ENCODE data around the gene KCNN3. TPM values are rescaled to one million over a fixed set of nuclear protein-coding genes. Genes with fewer than 3 reads are reported as not detected.

Gene KCNN3
- total and polyA plus RNA-seq, 5 donors, result 1.2 to 3.8 (median 3.3) TPM

DNA sequence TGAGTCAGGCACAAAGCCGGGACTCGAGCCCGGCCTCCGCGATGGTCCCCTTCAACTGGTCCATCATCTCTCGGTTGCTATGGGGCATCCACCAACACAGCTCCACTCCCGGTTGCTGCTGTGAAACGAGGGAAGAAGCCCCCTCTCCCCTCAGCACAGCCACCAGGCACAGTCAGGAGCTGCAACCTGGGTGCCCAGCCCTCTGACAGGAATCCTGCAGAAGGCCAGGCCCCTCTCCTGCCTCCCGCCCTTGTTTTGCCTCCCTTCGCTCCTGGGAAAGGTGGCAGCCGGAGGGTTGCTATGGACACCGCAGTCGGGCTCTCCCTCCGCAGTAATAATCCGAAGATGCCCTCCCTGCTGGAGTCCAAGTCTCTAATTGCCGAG, 8.9 kb upstream of the KCNN3 start:
- DNase-seq (no peak), ATAC-seq (no peak)
- H3K4me1 ChIP-seq (ENCODE audit: control insufficient read depth, insufficient read depth, low read length), result peaks cover 3% of the 10 kb centered on the region
- no peak overlapping the region for H3K27ac ChIP-seq (ENCODE audit: low read length)
- no peaks in the 10 kb centered on the region for H3K9me3 ChIP-seq (ENCODE audit: control insufficient read depth, low read length)
- 80% methylated on average over 16 of the region's 16 CpGs for WGBS
- H3K4me3 ChIP-seq (ENCODE audit: low read length), result no peak overlapping the region
- intact Hi-C loops (cut with DNase I), result loop anchor here (5.0 to 10.0 kb wide), 7 partner anchors 114 to 394 kb away; partner anchors contain the start of genes CHRNB2 (in 2 of the 4) and UBE2Q1 (in 1 of the 4)
- no peaks in the 10 kb centered on the region for H3K27me3 ChIP-seq (ENCODE audit: control insufficient read depth, insufficient read depth)

DNA sequence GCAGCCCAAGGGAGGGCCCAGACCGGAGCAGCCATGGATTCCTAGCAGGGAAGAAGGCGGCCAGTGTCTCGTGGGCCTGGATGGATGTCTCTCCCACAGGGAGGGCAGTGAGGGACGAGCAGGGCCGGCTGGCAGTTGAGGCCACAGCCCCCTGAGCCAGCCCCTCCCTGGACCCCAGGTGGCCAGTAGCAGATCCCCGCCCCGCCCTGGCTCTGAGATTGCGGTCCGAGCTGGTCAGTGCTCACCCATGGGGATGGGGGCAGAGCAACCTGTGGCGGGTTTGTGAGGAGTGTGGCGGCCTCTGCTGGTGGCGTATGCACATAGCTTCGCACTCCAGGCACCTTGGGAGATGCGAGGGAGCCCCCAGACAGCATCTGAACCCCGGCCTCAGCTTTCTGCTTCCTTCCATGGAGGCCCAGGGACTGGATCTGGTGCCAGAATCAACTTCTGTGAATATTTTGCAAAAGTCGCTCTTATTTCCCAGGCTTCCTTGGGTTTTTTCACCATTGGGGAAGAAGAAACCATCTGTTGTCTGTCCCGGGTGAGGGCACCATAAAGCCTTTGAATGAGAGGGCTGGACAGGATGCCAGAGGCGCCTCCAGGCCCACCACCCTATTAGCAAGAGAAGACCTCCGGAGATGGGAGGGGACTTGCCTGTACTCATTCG, 8.4 kb upstream of the KCNN3 start:
- 21% methylated on average over 20 of the region's 20 CpGs for WGBS
- DNase-seq, result peak; percentile 80 to 92 (median 92)

DNA sequence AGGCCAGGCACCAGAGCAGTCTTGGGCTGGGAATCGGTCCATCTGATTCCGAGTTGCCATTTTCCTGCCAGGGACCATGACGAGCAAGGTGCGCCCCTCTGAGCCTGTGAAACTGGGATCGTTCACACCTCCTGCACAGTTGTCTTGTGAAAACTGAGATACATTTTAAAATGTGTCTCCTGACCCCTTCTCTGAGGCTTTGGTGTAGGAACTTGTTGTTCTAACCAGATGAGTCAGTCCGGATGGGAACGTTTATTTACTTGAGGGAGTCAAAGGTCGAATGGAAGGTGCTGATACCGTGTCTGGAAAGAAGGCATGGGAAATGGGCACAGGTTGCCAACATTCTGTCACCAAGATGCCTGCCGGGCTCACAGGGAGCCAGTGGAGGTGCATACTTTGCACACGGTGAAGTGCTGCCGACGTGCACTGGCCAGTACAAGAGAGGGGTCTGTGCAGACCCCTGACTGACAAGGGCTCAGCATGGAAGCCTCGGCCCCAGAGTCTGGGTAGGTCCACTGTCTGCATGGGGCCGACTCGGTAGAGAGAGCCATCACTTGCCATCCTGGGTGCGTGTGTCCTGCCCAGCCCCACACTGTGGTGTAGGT, 7.4 kb upstream of the KCNN3 start:
- DNase-seq (peak in 1 of 3 donors; percentile 25), ATAC-seq (peak; percentile 42 to 80)
- Histone ChIP-seq H3K27ac (ENCODE audit: low read length) (no peak overlapping the region), H3K4me3 (ENCODE audit: low read length) (no peak overlapping the region), H3K4me1 (ENCODE audit: control insufficient read depth, insufficient read depth, low read length) (peaks cover 3% of the 10 kb centered on the region), H3K9me3 (ENCODE audit: control insufficient read depth, low read length) (no peaks in the 10 kb centered on the region), H3K27me3 (ENCODE audit: control insufficient read depth, insufficient read depth) (no peaks in the 10 kb centered on the region)
- WGBS, result 57% methylated on average over 17 of the region's 17 CpGs
- intact Hi-C loops (cut with DNase I), result loop anchor here (2.0 to 10.0 kb wide), 8 partner anchors 113 to 393 kb away; partner anchors contain the start of genes CHRNB2 (in 2 of the 4) and UBE2Q1 (in 1 of the 4)

More for the DNA sequence above, 8.4 kb upstream of the KCNN3 start:
- no peak overlapping the region for H3K27ac ChIP-seq (ENCODE audit: low read length)
- peaks cover 3% of the 10 kb centered on the region for H3K4me1 ChIP-seq (ENCODE audit: control insufficient read depth, insufficient read depth, low read length)
- no peaks in the 10 kb centered on the region for H3K27me3 ChIP-seq (ENCODE audit: control insufficient read depth, insufficient read depth)
- intact Hi-C loops (cut with DNase I), result loop anchor here (5.0 to 10.0 kb wide), 7 partner anchors 114 to 394 kb away; partner anchors contain the start of genes CHRNB2 (in 2 of the 4) and UBE2Q1 (in 1 of the 4)
- ATAC-seq, result peak; percentile 91
- no peaks in the 10 kb centered on the region for H3K9me3 ChIP-seq (ENCODE audit: control insufficient read depth, low read length)
- H3K4me3 ChIP-seq (ENCODE audit: low read length), result no peak overlapping the region

DNA sequence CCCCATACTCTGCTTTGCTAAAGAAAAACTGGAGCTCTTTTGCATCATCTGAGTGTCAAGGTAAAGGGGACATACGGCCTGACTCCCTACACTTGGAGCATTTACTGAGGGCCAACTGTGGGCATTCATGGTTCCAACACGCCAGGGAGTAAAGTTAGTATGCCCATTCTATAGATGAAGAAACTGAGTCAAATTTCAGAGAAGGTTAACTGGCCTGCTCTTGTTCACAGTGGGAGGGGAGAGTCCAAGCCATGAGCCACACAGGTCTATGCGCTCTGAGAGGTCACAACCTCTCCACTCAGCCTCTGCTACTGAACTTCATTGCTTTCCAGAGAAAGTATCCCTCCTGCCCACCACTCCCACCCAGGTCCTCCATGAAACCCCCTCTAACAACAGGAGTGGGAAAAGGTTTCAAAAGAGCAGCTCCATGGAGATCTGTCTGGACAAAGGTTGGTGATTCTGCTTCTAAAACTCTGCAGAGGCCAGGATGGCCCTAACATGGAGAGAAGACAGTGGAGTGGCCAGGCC, 6.8 kb upstream of the KCNN3 start:
- Histone ChIP-seq H3K4me3 (ENCODE audit: low read length) (no peak overlapping the region), H3K4me1 (ENCODE audit: control insufficient read depth, insufficient read depth, low read length) (peaks cover 3% of the 10 kb centered on the region), H3K27ac (ENCODE audit: low read length) (no peak overlapping the region), H3K9me3 (ENCODE audit: control insufficient read depth, low read length) (no peaks in the 10 kb centered on the region), H3K27me3 (ENCODE audit: control insufficient read depth, insufficient read depth) (no peaks in the 10 kb centered on the region)
- ATAC-seq (no peak), DNase-seq (no peak)
- WGBS, result 67% methylated on average over 3 of the region's 3 CpGs
- intact Hi-C loops (cut with DNase I), result loop anchor here (2.0 to 10.0 kb wide), 8 partner anchors 112 to 392 kb away; partner anchors contain the start of genes CHRNB2 (in 2 of the 4) and UBE2Q1 (in 1 of the 4)

DNA sequence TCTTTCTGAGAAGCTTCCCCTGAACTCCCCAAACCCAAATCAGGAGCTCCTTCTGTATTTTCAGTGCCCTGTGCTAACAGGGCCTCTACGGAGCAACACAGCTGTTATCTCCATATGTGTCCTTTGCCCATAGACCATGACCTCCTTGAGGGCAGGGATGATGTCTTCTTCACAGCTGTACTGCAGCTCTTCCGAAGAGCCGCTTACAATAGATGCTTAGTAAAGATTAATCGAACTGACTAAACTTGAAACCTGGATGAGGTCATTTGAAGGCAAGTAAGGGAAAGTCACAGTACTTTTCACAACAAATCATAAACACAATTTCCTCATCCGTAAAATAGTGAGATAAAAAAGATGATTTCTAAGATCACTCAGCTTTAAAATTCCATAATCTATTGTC, 4.4 kb upstream of the KCNN3 start:
- WGBS, result 86% methylated on average over 5 of the region's 5 CpGs
- no peaks in the 10 kb centered on the region for H3K27me3 ChIP-seq (ENCODE audit: control insufficient read depth, insufficient read depth)
- no peak overlapping the region for H3K4me3 ChIP-seq (ENCODE audit: low read length)
- H3K27ac ChIP-seq (ENCODE audit: low read length), result no peak overlapping the region
- no peaks in the 10 kb centered on the region for H3K4me1 ChIP-seq (ENCODE audit: control insufficient read depth, insufficient read depth, low read length)
- intact Hi-C loops (cut with DNase I), result loop anchor here in 3 of 4 donors (10.0 kb wide), 4 partner anchors 110 to 390 kb away; partner anchors contain the start of gene CHRNB2 (in 2 of the 3)
- ATAC-seq (no peak), DNase-seq (no peak)
- H3K9me3 ChIP-seq (ENCODE audit: control insufficient read depth, low read length), result no peaks in the 10 kb centered on the region

GRCh38 chr1:154873321-154873950, 3.4 kb upstream of the KCNN3 start:
- H3K4me1 ChIP-seq (ENCODE audit: control insufficient read depth, insufficient read depth, low read length), result no peaks in the 10 kb centered on the region
- H3K27me3 ChIP-seq (ENCODE audit: control insufficient read depth, insufficient read depth), result no peaks in the 10 kb centered on the region
- H3K4me3 ChIP-seq (ENCODE audit: low read length), result no peak overlapping the region
- H3K27ac ChIP-seq (ENCODE audit: low read length), result no peak overlapping the region
- DNase-seq (no peak), ATAC-seq (no peak)
- H3K9me3 ChIP-seq (ENCODE audit: control insufficient read depth, low read length), result no peaks in the 10 kb centered on the region
- intact Hi-C loops (cut with DNase I), result loop anchor here in 3 of 4 donors (10.0 kb wide), 4 partner anchors 109 to 389 kb away; partner anchors contain the start of gene CHRNB2 (in 2 of the 3)
- 83% methylated on average over 9 of the region's 9 CpGs for WGBS

DNA sequence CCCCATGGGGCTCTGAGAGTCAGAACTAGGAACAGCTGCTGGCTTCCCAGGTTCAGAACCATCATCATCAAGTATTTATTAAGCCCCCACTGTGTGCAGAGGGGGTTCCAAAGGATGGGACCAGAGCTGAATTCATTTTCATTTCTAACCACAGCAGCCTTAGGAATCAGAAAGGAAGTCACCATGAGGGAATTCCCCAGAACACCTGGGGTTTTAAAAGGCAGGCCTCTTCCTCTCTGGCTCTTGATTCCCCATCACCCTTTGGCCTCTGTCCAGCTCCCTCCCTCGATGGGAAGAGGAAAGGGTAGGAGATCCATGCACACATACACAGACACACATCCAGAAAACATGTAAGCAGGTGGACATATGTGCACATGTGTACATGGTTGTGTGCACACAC, 1.3 kb upstream of the KCNN3 start:
- Histone ChIP-seq H3K9me3 (ENCODE audit: control insufficient read depth, low read length) (no peaks in the 10 kb centered on the region), H3K4me1 (ENCODE audit: control insufficient read depth, insufficient read depth, low read length) (no peaks in the 10 kb centered on the region), H3K27ac (ENCODE audit: low read length) (no peak overlapping the region), H3K4me3 (ENCODE audit: low read length) (no peak overlapping the region), H3K27me3 (ENCODE audit: control insufficient read depth, insufficient read depth) (no peaks in the 10 kb centered on the region)
- intact Hi-C loops (cut with DNase I), result loop anchor here in 3 of 4 donors (10.0 kb wide), 4 partner anchors 107 to 387 kb away; partner anchors contain the start of gene CHRNB2 (in 2 of the 3)
- DNase-seq (no peak), ATAC-seq (no peak)
- WGBS, result 13% methylated on average over 1 of the region's 1 CpG

- intact Hi-C loops (cut with DNase I), result loop anchor here in 3 of 4 donors (10.0 kb wide), 4 partner anchors 106 to 386 kb away; partner anchors contain the start of gene CHRNB2 (in 2 of the 3)
- Histone ChIP-seq H3K4me1 (ENCODE audit: control insufficient read depth, insufficient read depth, low read length) (no peaks in the 10 kb centered on the region), H3K27me3 (ENCODE audit: control insufficient read depth, insufficient read depth) (no peaks in the 10 kb centered on the region), H3K9me3 (ENCODE audit: control insufficient read depth, low read length) (no peaks in the 10 kb centered on the region), H3K4me3 (ENCODE audit: low read length) (no peak overlapping the region), H3K27ac (ENCODE audit: low read length) (no peak overlapping the region)
- no peak for ATAC-seq
- no peak for DNase-seq
- 65% methylated on average over 6 of the region's 6 CpGs for WGBS
Observed at GRCh38 chr1:154870734-154871133, 653 bp upstream of the KCNN3 start.

- no peak overlapping the region for H3K27ac ChIP-seq (ENCODE audit: low read length)
- H3K27me3 ChIP-seq (ENCODE audit: control insufficient read depth, insufficient read depth), result no peaks in the 10 kb centered on the region
Observed at GRCh38 chr1:154869351-154870114, 548 bp downstream of the KCNN3 start.

More at GRCh38 chr1:154869351-154870114, 548 bp downstream of the KCNN3 start:
- ATAC-seq (peak; percentile 78 to 85), DNase-seq (peak; percentile 78 to 85 (median 85))
- Histone ChIP-seq H3K9me3 (ENCODE audit: control insufficient read depth, low read length) (no peaks in the 10 kb centered on the region), H3K4me1 (ENCODE audit: control insufficient read depth, insufficient read depth, low read length) (no peaks in the 10 kb centered on the region), H3K4me3 (ENCODE audit: low read length) (peak overlapping the region; percentile 27)
- intact Hi-C loops (cut with DNase I), result loop anchor here (10.0 kb wide), 5 partner anchors 95 to 385 kb away; partner anchors contain the start of gene CHRNB2 (in 2 of the 4)
- WGBS, result 13% methylated on average over 26 of the region's 26 CpGs

All from right cardiac atrium (tissue), 5 donors.